Inflammatory macrophage (primary cell): Measurements from ENCODE around the gene KCTD16.

ENCODE experiments used
- DNase-seq, 2 donors: peaks; one replicate each; pipeline ENCODE4 v3.0.0-alpha.2; 2020 to 2022

The KCTD16 gene

DNA sequence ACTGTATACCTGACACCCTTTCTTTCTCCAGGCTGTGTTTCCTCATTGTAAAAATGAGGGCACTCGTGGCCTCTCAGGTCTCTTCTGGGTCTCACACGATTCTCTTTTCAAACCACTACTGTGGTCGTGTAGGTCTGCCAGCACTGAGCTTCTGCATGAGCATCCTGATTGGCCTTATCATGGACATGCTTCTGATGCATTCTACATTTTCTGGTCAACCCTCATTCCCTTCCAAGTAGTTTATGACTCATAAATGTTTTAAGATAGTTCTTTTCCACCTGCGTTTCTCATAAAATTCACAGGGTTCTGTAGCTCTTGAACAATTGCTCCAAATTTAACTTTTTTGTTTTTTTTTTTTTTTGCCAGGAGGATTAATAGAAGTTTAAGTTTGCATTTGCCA, 294.8 kb downstream of the KCTD16 start:
- no peak for DNase-seq

DNA sequence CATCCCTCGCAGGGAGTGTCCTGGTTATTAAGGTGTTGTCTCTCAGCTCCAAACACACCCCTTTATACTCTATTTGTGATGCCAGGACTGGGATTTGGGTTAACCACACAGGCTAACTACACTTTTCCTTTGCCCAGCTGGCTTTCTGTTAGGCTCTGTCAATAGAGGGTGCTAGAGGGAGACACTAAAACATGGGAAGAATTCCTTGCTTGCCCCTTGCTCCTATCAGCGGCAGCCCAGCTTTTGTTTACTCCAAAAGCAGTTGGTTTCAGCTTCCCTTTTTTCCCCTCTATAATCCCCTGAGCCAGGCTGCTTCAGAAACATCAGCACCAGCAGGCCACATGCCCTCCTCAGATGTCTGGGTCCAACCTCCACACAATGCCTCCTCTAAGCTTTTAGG, 297.1 kb downstream of the KCTD16 start:
- peak; percentile 6 to 11 for DNase-seq

DNA sequence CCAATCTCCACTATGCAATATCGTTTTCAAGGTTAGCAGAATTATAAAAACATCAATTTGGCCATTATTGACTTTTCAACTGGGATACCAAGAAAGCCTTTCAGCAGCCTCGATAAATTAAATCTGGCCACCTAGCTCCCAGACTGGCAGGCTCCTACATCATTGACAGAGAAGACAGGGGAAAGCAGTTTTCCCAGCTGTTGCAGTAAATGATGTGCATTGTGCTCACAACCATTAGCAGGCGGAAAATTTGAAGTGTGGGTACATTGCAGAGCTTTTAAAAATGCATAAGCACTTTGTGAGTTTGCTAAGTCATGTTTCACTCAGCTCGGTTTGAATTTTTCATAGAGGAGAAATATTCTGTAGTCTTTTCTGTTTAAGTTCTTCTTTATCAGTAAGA, 297.9 kb downstream of the KCTD16 start:
- DNase-seq = no peak

DNA sequence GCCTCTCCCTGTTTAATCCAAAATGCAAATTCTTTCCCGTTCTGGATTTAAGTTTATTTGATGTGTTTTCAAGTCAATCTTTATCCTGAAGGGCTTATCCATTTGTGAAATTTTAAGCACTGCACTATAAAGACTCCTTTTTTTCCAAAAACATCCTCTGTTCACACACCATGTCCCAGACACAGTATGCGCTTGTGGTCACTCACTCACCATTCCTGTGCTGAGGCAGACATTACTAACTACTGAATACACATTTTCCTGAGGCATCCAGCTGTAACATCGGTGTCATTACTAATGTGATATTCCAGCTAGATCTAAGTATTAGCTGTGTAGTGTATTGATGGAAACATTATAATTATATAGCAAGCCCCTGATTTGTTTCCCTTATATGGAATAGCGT, 298.4 kb downstream of the KCTD16 start:
- no peak for DNase-seq

DNA sequence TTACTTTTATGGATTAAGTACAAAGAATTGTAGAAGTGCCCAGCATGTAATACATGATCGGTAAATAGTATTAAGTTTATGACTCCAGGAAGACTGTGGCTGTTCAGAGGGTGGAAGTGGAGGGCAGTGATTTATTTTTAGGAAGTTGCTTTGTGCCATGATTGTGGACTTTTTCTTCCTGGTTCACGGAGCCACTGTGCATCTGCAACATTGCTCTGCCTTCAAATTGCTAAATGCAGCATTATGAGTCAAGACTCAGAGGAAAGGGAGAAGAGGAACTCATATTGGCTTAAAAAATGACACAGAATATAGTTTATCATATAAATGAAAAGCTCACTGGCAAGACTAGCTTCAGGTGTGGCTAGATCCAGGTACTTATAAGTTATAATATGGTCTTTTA, 301.5 kb downstream of the KCTD16 start:
- peak; percentile 53 to 67 for DNase-seq

DNA sequence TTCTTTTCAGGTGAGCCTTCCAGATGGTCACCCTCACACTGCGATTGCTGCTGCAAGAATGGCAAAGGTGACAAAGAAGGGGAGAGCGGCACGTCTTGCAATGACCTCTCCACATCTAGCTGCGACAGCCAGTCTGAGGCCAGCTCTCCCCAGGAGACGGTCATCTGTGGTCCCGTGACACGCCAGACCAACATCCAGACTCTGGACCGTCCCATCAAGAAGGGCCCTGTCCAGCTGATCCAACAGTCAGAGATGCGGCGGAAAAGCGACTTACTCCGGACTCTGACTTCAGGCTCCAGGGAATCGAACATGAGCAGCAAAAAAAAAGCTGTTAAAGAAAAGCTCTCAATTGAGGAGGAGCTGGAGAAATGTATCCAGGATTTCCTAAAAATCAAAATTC, 303.0 kb downstream of the KCTD16 start:
- no peak for DNase-seq

DNA sequence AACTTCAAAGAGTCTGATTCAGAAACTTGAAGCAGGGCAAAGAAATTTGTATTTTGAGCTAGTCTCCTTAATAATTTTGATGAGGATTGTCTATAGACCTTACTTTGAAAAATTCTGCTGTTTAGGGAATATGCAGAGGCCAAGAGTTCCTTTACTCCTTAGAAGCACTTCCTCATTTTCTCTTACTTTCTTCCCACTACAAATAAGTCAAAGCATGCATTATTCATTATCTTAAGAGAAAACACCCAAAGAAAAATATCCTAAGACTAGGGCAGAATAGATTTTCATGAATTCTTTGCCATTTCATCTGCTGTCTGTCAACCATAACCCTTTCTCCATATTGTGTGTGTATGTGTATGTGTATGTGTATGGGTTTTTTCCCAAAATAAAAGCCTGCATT, 307.9 kb downstream of the KCTD16 start:
- no peak for DNase-seq

DNA sequence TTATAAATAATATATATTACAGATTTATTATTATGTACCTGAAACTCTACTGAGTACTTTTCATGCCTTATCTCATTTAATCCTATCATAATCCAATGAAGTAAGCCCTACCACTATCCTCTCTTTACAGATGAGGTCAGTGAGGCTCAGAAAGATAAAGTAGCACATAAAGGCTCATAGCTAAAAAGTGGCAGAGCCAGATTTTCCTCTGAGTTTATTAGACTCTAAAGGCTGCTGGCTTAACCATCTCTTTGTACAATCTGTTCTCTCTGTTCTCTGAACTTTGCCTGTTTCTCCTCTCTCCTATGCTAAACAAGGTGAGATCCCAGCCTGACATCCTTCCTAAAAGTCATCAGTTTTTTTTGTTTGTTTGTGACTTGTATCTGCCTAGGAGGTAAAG, 311.2 kb downstream of the KCTD16 start:
- no peak for DNase-seq

DNA sequence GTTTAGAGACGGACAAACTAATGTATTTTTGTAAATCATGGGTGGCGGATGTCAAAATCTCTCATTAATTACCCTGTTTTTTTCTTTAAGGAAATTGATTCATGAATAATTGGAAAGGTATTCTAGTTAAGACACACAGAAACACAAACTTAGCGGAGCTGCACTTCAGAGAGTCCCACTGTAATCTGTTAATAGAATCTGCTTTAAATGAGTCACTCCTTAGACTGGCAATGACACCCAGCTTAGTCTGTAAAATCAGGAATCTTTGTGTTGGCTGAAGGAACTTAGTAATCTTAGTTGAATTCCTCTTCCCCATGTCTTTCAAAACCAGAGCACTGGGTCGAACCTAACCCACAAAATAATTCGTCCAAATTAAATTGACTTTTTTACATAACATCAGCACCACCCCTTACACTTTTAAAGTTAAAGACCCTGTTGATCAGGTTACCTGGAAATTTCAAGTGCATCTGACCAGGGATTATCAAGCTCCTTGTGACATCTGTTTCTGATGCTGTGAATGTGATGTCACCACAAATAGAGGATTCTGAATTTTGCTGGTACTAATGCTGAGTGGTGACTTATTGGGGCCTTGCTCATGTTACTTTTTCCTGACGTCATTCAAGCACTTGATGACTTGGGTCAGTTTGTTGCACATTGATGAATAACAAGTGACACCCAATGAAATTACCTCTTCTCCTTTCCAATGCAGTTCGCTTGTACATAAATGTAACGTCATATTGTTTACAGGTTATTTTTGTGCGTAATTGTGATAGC, 313.6 kb downstream of the KCTD16 start:
- no peak for DNase-seq

DNA sequence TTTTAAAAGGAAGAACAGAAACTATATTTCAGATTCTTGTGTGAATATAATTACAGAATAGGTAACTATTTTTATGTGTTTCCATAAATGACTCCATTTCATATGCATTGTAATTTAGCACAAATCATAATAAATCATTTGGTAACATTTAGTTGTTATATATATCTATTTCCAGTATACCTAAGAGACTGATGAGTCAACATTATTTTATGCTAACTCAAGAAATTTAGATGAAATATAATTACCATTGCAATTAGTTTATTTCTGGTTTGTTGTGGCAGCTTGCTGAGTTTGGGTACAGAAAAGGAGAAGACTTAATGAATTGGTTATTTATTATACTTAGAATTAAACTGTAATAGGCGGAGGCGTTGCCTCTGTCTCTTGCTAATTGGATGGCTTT, 314.9 kb downstream of the KCTD16 start:
- no peak for DNase-seq

DNA sequence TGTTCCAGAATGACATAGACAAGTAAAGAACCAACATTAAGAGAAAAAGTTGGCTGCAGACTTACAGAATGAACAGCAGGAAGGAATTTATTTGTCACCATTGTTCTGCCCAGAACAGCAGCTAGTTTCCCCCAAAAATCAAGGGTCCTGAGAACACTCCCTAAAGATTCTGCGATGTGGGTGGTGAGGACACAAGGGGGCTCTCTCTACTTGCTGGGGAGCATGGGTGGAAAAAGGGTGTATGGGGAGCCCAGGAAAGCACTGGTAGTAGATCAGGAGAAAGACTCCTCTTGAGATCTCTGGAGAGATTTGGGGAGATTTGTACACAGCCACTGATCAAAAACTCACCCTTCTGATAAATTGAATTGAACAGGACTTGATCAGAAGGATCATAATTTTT, 316.5 kb downstream of the KCTD16 start:
- DNase-seq = no peak

DNA sequence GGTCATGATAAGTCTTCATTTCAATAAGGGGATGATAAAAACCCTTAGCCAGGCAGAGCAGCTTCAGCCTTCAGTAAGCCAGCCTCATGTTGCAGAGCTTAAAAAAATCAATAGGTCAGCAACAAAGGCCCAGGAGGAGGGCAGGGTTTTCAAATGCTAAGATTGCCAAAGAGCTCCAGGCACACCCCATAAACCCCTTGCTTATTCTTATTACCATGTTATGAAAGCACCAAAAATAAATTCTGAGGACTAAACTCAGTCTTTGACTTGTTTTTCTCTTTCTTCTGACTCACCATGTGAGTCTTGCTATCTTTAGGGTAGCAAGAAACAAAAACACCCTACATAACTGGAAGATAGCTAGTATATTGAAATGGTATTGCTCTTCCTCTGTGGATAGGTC, 317.1 kb downstream of the KCTD16 start:
- no peak for DNase-seq

DNA sequence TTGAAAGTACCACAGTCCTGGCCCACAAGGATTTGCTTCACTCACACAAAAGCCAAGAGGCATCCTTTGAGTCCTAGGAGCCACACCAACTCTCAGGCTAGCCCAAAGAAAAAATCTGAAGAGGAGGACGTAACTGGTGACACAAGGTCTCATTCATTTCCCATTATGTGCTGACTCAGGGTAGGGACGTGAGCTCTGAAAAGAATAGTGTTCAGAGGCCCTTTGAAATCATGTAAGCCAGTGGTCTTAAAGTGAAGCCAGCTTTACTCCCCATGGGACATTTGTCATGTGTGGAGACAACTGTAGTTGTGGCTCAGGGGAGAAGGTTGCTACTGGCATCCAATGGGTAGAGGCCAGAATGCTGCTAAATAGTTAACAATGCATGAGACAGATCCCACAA, 332.4 kb downstream of the KCTD16 start:
- no peak for DNase-seq

DNA sequence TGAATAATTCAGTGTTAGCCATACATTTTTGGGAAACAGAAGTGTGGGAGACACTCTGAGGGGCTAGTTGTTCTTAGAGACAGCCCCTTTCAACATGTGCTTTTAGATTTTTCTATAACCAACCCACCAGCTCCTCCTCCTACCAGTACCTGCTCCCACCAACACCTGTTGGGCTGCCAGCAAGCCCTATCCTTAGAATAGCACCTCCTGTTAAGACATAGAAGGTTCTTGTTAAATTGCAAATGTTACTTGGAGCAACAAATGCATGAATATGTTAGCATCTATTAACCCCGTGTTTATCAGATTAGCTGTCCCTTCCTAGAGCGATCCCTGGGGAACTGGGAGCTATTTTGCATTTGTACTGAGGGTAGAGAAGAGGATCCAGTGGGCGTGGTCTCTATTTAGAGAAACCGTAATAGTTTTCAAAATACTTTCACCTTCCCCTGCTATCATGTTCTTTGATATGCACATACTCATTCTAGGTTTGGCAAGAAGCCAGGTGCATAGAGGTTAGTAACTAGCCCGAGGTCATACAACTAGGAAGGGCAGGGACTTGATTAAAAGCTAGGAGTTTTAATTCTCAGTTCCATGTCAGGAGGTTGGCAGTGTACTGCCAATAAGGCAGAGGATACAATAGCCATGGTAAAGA, 334.4 kb downstream of the KCTD16 start:
- no peak for DNase-seq

DNA sequence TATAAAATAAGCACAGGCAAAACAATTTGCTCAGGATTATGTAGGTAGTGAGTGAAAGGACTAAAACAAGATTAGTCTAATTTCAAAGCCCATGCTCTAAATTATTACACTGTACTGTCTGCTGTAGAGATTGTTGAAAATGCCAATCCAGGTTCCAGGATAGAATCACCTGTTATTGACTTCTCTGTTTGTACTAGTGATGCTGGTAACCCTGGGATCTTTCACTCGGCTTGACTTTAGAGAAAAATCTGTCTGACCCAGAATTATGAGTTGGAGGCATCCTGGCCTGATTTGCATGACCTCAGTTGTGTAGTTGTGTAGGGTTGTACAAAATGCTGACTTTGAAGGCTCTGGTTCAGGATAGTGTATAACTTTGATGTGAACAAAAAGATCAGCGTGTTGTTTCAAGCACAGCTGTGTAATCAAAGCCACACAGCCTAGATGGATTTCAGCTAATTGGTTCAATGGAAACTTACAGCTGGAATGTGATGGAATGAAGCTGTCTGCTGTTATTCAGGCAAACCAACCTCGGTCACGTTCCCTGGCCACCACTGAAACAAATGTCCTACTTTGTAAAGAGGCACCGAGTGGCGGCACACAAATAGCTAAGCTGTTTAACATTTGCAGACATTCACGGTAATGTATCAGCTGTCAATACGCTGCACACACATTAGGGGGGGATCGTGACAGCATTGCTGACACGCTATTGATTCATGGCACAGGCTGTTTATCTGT, 340.3 kb downstream of the KCTD16 start:
- no peak for DNase-seq

DNA sequence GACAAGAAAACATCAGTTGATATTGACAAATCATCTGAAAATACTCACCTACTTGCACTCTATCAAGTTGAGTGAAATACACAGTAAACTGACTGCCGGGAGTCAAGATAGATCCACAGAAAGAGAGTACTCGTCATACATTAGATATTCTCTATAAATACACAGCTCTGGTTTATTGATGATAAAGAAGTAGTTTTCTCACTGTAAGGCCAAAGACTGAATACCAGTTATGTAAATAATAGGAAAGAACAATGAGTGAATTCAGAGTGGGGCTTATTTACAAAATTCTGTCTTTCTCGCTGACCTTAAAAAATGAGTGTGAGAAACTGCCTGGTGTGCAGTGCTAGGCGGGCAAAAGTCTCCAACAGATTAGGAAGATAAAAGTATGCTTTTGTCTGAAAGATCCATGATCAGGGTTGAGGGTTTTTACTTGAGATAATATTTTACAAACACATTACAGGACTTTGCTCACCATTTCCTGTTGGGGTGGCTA, 341.0 kb downstream of the KCTD16 start:
- no peak for DNase-seq

DNA sequence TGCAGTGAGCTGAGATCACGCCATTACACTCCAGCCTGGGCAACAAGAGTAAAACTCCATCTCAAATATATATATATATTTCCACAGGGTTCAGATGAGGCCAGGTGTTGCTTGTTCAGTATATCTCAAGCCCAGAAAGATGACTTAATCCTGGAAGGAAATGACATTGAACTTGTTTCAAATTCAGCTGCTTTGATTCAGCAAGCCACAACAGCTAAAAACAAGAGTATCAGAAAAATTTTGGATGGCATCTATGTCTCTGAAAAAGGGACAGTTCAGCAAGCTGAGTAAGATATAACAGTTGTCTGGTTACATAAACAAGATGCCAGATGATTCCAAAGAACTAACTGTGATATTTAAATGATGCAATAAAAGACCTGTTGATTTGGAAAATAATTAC, 352.0 kb downstream of the KCTD16 start:
- DNase-seq = no peak

DNA sequence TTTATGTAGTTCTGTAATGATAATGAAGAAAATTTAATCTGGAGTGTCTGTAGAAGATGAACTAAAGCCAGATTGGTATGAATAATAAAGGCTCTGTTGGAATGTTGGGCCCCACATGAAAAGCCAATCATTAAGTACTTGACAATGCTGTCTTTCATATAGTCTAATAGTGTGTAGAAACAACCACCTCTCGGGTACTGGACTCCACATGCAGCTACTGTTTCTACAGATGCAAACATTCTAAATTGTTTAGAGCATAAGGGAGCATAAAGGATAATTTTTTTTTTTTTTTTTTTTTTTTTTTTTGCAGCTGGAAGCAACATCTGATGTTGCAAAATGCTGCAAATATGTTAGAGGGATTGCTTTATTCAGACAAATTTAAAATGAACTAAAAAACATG, 354.3 kb downstream of the KCTD16 start:
- no peak for DNase-seq

DNA sequence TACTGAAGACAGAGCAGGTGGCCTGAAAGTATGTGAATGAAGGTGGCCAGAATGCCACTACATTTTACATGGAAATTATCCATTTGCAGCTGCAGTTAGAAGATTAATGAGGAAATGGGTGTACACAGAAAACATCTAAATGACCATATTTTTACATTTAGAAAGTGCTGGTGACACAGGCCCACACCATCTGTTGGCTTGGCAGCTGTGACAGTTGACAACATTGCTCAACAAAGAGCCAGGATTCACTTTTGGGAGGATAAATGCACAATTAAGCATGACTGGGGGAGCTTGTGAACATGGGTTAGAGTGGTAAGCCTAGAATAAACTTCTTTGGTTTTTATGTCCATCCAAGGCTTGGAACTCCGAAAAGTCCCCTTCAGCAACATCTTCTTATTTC, 360.5 kb downstream of the KCTD16 start:
- DNase-seq = no peak
